ENCODE measurements around the gene PIK3CB.

The PIK3CB gene

DNA sequence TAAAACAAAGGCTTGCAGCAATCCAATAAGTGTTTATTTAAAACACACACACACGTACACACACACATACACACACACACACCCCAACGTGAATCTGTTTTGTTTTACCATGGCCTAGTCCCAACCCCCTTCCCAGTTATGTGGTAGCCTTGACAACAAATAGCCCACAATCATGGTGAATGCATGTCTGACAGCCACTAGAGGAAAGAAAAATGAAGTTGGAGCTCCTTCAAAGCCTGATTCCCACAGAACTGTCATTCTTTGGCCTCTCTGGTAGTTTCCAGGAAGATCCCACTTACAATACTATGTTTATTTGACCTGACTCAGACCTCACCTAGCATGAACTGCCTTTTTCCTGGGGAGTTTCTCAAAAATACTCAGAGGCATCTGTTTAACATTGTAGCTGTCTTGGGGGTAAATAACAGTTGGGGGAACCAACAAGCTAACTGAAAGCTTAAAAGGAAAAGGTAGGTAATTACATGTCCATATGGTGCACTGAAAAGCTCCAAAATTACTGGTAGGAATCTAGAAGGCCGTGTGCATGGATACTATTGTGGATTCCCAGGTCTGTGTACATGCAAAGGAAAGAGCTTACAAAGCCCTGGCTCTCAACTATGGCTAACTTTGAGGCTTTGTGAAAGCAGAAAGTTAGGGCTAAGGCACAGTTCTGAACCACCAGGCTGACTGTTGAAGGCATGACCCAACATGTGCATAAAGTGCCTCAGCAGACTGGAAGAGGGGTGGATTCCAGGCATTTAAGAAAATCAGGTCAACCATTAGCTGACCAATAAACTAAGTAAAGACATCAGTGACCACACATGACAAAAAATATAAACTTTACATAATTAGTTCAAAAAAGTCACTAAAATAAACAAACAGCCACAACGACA is 160.8 kb downstream of the PIK3CB start:
- H3K9ac ChIP-seq (ENCODE audit: low read length) = no peak overlapping the region
- H3K36me3 ChIP-seq (ENCODE audit: insufficient read depth, low read length) = no peaks in the 10 kb centered on the region

GRCh38 chr3:138670407-138670806 is 164.3 kb downstream of the PIK3CB start:
- Histone ChIP-seq H3K9me3 (ENCODE audit: low read length) (no peaks in the 10 kb centered on the region), H3K27ac (ENCODE audit: low read depth, low read length) (no peak overlapping the region), H3K27me3 (ENCODE audit: control insufficient read depth in 1 of 2, insufficient read depth in 2 of 2, low read length in 2 of 2) (no peaks in the 10 kb centered on the region), H3K4me1 (ENCODE audit: insufficient read depth, low read length) (no peaks in the 10 kb centered on the region), H3K9ac (ENCODE audit: low read length) (no peak overlapping the region), H3K4me3 (ENCODE audit: low read depth in 1 of 2, low read length in 2 of 2) (no peak overlapping the region), H3K36me3 (ENCODE audit: insufficient read depth, low read length) (no peaks in the 10 kb centered on the region)

More for the DNA sequence above, 160.8 kb downstream of the PIK3CB start:
- no peaks in the 10 kb centered on the region for H3K27me3 ChIP-seq (ENCODE audit: control insufficient read depth in 1 of 2, insufficient read depth in 2 of 2, low read length in 2 of 2)
- H3K27ac ChIP-seq (ENCODE audit: low read depth, low read length) = no peak overlapping the region
- no peaks in the 10 kb centered on the region for H3K9me3 ChIP-seq (ENCODE audit: low read length)
- no peak overlapping the region for H3K4me3 ChIP-seq (ENCODE audit: low read depth in 1 of 2, low read length in 2 of 2)
- no peaks in the 10 kb centered on the region for H3K4me1 ChIP-seq (ENCODE audit: insufficient read depth, low read length)

DNA sequence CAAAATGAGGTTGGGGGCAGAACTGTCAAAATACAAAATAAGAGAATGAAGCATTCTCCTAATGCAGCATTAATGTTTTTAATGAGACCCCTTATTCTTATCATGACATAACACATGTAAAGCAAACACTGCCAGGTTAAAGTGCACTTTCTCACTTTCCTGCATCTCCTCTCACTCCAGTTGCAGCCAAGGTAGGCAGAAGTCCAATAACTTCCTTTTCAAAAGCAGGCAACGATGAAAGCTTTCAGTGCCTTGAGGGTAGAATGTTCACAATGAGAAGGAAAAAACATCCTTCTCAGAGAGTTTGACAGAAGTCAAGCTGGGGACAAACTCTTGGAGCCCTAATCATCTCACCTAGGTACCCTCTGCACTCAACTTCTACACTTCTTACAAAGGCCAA is 166.6 kb downstream of the PIK3CB start:
- no peaks in the 10 kb centered on the region for H3K4me1 ChIP-seq (ENCODE audit: insufficient read depth, low read length)
- no peak overlapping the region for H3K9ac ChIP-seq (ENCODE audit: low read length)
- no peaks in the 10 kb centered on the region for H3K9me3 ChIP-seq (ENCODE audit: low read length)
- H3K36me3 ChIP-seq (ENCODE audit: insufficient read depth, low read length) = peaks cover 11% of the 10 kb centered on the region
- no peak overlapping the region for H3K27ac ChIP-seq (ENCODE audit: low read depth, low read length)
- no peaks in the 10 kb centered on the region for H3K27me3 ChIP-seq (ENCODE audit: control insufficient read depth in 1 of 2, insufficient read depth in 2 of 2, low read length in 2 of 2)
- no peak overlapping the region for H3K4me3 ChIP-seq (ENCODE audit: low read depth in 1 of 2, low read length in 2 of 2)

- Histone ChIP-seq H3K4me3 (ENCODE audit: low read depth in 1 of 2, low read length in 2 of 2) (no peak overlapping the region), H3K4me1 (ENCODE audit: insufficient read depth, low read length) (no peaks in the 10 kb centered on the region), H3K27me3 (ENCODE audit: control insufficient read depth in 1 of 2, insufficient read depth in 2 of 2, low read length in 2 of 2) (no peaks in the 10 kb centered on the region), H3K9me3 (ENCODE audit: low read length) (no peaks in the 10 kb centered on the region), H3K9ac (ENCODE audit: low read length) (no peak overlapping the region), H3K27ac (ENCODE audit: low read depth, low read length) (no peak overlapping the region), H3K36me3 (ENCODE audit: insufficient read depth, low read length) (peaks cover 18% of the 10 kb centered on the region)
Measured at GRCh38 chr3:138657508-138657907, 177.2 kb downstream of the PIK3CB start.

GRCh38 chr3:138653567-138653966 is 181.2 kb downstream of the PIK3CB start:
- Histone ChIP-seq H3K36me3 (ENCODE audit: insufficient read depth, low read length) (peaks cover 35% of the 10 kb centered on the region), H3K27ac (ENCODE audit: low read depth, low read length) (no peak overlapping the region), H3K9ac (ENCODE audit: low read length) (no peak overlapping the region), H3K9me3 (ENCODE audit: low read length) (no peaks in the 10 kb centered on the region), H3K4me3 (ENCODE audit: low read depth in 1 of 2, low read length in 2 of 2) (no peak overlapping the region), H3K4me1 (ENCODE audit: insufficient read depth, low read length) (no peaks in the 10 kb centered on the region), H3K27me3 (ENCODE audit: control insufficient read depth in 1 of 2, insufficient read depth in 2 of 2, low read length in 2 of 2) (no peaks in the 10 kb centered on the region)

GRCh38 chr3:138649134-138649533 is 185.6 kb downstream of the PIK3CB start:
- Histone ChIP-seq H3K9me3 (ENCODE audit: low read length) (no peaks in the 10 kb centered on the region), H3K36me3 (ENCODE audit: insufficient read depth, low read length) (peaks cover 23% of the 10 kb centered on the region), H3K9ac (ENCODE audit: low read length) (no peak overlapping the region), H3K4me3 (ENCODE audit: low read depth in 1 of 2, low read length in 2 of 2) (no peak overlapping the region), H3K27me3 (ENCODE audit: control insufficient read depth in 1 of 2, insufficient read depth in 2 of 2, low read length in 2 of 2) (no peaks in the 10 kb centered on the region), H3K27ac (ENCODE audit: low read depth, low read length) (no peak overlapping the region), H3K4me1 (ENCODE audit: insufficient read depth, low read length) (no peaks in the 10 kb centered on the region)

DNA sequence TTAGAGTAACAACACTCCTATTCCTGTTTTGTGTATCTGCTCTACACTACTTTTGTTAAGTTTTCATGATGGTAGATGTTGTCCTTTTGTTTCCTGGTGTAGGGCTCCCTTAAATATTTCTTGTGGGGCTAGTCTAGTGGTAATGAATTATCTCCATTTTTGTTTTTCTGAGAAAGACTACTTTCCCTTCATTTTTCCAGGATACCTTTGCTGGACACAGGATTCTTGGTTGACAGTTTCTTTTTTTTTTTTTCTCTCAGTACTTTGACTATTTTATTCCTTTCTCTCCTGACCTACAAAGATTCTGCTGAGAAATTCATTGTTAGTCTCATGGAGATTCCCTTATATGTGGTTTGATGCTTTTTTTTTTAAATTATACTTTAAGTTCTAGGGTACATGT is 188.2 kb downstream of the PIK3CB start:
- no peaks in the 10 kb centered on the region for H3K27me3 ChIP-seq (ENCODE audit: control insufficient read depth in 1 of 2, insufficient read depth in 2 of 2, low read length in 2 of 2)
- H3K9me3 ChIP-seq (ENCODE audit: low read length) = no peaks in the 10 kb centered on the region
- no peak overlapping the region for H3K27ac ChIP-seq (ENCODE audit: low read depth, low read length)

GRCh38 chr3:138646008-138646407 is 188.7 kb downstream of the PIK3CB start:
- Histone ChIP-seq H3K4me3 (ENCODE audit: low read depth in 1 of 2, low read length in 2 of 2) (no peak overlapping the region), H3K27ac (ENCODE audit: low read depth, low read length) (no peak overlapping the region), H3K4me1 (ENCODE audit: insufficient read depth, low read length) (no peaks in the 10 kb centered on the region), H3K9ac (ENCODE audit: low read length) (no peak overlapping the region), H3K9me3 (ENCODE audit: low read length) (no peaks in the 10 kb centered on the region), H3K27me3 (ENCODE audit: control insufficient read depth in 1 of 2, insufficient read depth in 2 of 2, low read length in 2 of 2) (no peaks in the 10 kb centered on the region), H3K36me3 (ENCODE audit: insufficient read depth, low read length) (peaks cover 17% of the 10 kb centered on the region)

More for the DNA sequence above, 188.2 kb downstream of the PIK3CB start:
- Histone ChIP-seq H3K9ac (ENCODE audit: low read length) (no peak overlapping the region), H3K4me1 (ENCODE audit: insufficient read depth, low read length) (no peaks in the 10 kb centered on the region), H3K36me3 (ENCODE audit: insufficient read depth, low read length) (peaks cover 17% of the 10 kb centered on the region), H3K4me3 (ENCODE audit: low read depth in 1 of 2, low read length in 2 of 2) (no peak overlapping the region)

DNA sequence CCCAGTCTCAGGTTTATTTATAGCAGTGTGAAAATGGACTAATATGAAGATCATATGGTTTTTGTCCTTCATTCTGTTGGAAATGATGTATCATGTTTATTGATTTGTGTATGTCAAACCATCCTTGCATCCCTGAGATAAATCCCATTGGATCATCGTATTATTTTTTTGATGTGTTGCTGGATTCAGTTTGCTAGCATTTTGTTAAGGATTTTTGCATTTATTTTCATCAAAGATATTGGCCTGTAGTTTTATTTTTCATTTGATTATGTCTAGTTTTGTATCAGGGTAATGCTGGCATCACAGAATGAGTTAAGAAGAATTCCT is 191.8 kb downstream of the PIK3CB start:
- Histone ChIP-seq H3K27me3 (ENCODE audit: control insufficient read depth in 1 of 2, insufficient read depth in 2 of 2, low read length in 2 of 2) (no peaks in the 10 kb centered on the region), H3K36me3 (ENCODE audit: insufficient read depth, low read length) (no peaks in the 10 kb centered on the region), H3K27ac (ENCODE audit: low read depth, low read length) (no peak overlapping the region), H3K4me3 (ENCODE audit: low read depth in 1 of 2, low read length in 2 of 2) (no peak overlapping the region), H3K9ac (ENCODE audit: low read length) (no peak overlapping the region), H3K4me1 (ENCODE audit: insufficient read depth, low read length) (no peaks in the 10 kb centered on the region), H3K9me3 (ENCODE audit: low read length) (no peaks in the 10 kb centered on the region)

- Histone ChIP-seq H3K36me3 (ENCODE audit: insufficient read depth, low read length) (no peaks in the 10 kb centered on the region), H3K9me3 (ENCODE audit: low read length) (no peaks in the 10 kb centered on the region), H3K9ac (ENCODE audit: low read length) (no peak overlapping the region), H3K4me1 (ENCODE audit: insufficient read depth, low read length) (no peaks in the 10 kb centered on the region), H3K27me3 (ENCODE audit: control insufficient read depth in 1 of 2, insufficient read depth in 2 of 2, low read length in 2 of 2) (no peaks in the 10 kb centered on the region), H3K27ac (ENCODE audit: low read depth, low read length) (no peak overlapping the region), H3K4me3 (ENCODE audit: low read depth in 1 of 2, low read length in 2 of 2) (no peak overlapping the region)
Measured at GRCh38 chr3:138642226-138642926, 192.4 kb downstream of the PIK3CB start.

DNA sequence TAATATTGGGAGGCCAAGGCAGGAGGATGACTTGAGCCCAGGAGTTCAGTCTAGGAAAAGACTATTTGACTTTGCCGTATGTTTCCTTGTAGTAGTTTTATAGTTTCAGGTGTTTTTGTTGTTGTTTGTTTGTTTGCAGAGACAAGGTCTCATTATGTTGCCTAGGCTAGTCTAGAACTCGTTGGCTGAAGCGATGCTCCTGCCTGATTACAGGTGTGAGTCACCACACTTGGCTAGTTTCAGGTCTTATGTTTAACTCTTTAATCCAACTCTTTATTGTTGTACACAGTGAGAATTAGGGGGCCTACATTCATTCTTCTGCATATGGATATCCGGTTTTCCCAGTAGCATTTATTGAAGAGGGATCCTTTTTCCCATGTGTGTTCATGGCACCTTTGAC is 194.2 kb downstream of the PIK3CB start:
- H3K27ac ChIP-seq (ENCODE audit: low read depth, low read length) = no peak overlapping the region
- no peaks in the 10 kb centered on the region for H3K27me3 ChIP-seq (ENCODE audit: control insufficient read depth in 1 of 2, insufficient read depth in 2 of 2, low read length in 2 of 2)
- H3K4me1 ChIP-seq (ENCODE audit: insufficient read depth, low read length) = no peaks in the 10 kb centered on the region
- H3K9me3 ChIP-seq (ENCODE audit: low read length) = no peaks in the 10 kb centered on the region
- no peak overlapping the region for H3K4me3 ChIP-seq (ENCODE audit: low read depth in 1 of 2, low read length in 2 of 2)
- no peaks in the 10 kb centered on the region for H3K36me3 ChIP-seq (ENCODE audit: insufficient read depth, low read length)
- H3K9ac ChIP-seq (ENCODE audit: low read length) = no peak overlapping the region

All from muscle layer of colon (tissue), 2 donors.